Measurements from ENCODE around the gene LGR6.
A peak's percentile ranks its signal among the peaks of the same experiment; 100 is the strongest.

The LGR6 gene

DNA sequence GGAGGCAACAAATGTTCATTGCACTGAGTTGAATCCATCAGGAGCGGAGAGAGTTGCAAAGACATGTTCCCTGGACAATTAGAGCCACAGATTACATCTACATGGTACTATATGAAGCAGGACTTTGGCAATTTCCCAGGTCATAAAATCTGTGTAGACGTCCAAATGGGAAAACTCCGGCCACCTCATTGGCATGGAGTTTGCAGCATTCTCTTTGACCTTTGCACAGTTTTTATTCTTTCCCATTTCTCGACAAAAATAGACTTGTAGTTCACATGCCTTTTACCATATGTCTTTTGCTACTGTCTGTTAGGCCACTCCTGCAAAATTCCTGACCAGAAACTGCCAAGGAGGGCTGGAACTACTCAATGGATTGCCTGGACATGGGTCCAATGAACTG lies 100.0 kb downstream of the LGR6 start:
- in situ Hi-C loops (cut with MboI; ENCODE audit: low pct_unique_long_range_greater_than_20kb, low sequenced_read_pairs), result no loop called here
- no peak for DNase-seq

DNA sequence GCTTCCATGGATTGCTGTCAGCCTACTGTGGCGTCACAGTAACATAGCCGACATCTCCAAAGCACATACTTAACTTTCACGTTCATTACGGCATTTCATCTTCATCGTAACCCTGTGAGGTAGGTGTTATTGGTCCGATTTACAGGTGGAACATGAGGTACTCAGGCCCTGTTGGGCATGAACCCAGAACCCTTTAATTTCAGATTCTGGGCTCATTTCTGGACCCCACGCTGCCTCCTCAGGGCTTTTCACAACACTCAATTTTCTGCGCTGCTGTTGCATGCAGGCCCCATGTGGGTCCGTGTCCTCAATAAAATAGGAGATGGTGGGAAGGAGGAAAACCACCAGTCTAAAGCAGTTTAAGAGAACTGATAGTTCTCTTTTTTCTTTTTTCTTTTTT lies 108.6 kb downstream of the LGR6 start:
- DNase-seq, result no peak
- in situ Hi-C loops (cut with MboI; ENCODE audit: low pct_unique_long_range_greater_than_20kb, low sequenced_read_pairs), result no loop called here

DNA sequence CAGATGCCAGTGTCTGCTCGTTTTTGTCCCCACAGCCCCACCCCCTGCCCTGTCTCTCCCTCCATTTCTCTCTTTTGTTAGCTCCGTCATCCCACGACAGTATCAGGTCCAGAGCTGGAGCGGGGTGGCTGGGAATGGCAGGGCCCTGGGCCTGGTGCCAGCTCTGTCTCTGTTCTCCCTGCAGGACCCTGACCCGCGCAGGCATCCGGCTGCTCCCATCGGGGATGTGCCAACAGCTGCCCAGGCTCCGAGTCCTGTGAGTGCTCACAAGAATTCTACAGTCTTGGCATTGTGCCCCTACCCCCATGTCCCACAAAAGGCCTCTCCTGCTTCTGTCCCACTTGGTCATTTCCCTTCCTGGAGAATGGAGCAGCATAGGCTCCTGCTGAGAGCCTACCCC lies 110.8 kb downstream of the LGR6 start:
- in situ Hi-C loops (cut with MboI; ENCODE audit: low pct_unique_long_range_greater_than_20kb, low sequenced_read_pairs), result no loop called here
- no peak for DNase-seq

- in situ Hi-C loops (cut with MboI; ENCODE audit: low pct_unique_long_range_greater_than_20kb, low sequenced_read_pairs), result no loop called here
- DNase-seq, result no peak
Measured at GRCh38 chr1:202305168-202305567, 111.6 kb downstream of the LGR6 start.

DNA sequence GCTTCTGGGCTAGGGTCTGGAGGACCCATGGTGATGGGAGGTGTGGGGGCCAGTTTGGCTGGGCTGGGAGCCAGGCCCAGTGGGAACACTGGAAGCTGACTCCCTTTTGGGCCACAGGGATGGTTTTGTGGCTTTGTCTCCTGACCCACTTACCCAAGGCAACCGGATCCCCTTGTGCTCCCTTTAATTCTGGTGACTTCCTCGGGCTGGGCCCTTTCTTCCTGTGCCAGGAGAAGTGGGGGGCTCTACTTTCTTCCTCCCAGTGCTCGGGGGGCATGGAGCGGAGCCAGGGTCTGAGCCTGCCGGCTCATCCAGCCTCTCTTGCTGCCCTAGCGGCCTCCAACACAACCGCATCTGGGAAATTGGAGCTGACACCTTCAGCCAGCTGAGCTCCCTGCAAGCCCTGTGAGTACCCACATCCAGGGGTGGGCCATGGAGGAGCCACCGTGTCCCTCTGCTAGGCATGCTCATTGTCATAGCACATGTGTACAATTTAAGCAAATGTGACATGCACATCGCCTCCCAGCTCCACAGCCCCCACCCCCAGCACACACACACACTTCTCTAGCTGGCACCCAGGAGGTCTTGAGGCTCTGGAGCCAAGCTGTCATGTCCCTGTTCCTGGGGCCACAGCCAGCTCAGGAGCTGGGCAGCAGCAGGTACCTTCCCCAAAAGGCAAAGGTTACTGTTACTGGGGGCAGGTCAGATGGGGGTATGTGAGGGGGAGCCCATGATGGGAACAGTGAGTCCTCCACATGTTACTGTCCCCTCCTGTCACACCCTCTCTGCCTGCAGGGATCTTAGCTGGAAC lies 113.1 kb downstream of the LGR6 start:
- in situ Hi-C loops (cut with MboI; ENCODE audit: low pct_unique_long_range_greater_than_20kb, low sequenced_read_pairs), result no loop called here
- DNase-seq, result no peak

- DNase-seq, result no peak
- in situ Hi-C loops (cut with MboI; ENCODE audit: low pct_unique_long_range_greater_than_20kb, low sequenced_read_pairs), result no loop called here
Measured at GRCh38 chr1:202310071-202310725, 116.6 kb downstream of the LGR6 start.

- in situ Hi-C loops (cut with MboI; ENCODE audit: low pct_unique_long_range_greater_than_20kb, low sequenced_read_pairs), result no loop called here
Measured at GRCh38 chr1:202310746-202311145, 117.1 kb downstream of the LGR6 start.

DNA sequence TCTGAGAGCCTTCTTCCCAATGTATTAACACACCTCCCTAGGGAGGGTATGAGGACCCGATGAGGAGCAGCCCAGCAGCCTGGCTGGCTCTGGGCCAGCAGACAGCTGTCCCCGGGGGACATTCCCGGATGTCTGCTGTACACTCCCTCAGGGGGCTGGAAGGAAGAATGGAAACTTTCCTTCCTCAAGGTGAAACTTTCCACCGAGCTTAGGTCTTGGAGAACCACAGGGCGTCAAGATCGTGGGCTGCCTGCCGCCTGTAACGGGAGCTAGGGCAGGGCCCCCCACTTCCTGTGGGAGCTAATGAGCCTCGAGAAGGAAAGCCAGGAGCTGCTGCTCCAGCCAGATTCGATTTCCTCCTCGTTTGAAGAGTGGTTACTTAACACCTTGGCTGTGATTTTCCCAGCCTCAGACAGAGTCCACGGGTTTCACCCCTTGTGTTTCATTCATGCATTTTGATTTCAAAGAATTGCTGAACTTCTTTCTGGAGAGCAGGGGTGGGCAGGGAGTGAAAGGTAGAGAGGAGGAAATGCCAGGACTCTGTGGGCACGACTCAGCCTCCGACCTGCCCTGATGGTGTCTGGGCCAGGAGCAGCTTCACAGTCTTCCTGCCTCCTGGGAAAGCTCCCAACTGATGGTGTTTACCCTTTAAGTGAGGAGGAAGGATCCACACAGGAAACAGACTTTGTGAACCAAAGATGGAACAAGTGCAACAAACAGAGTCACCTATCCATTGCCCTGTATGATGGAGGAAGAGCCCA lies 118.5 kb downstream of the LGR6 start:
- in situ Hi-C loops (cut with MboI; ENCODE audit: low pct_unique_long_range_greater_than_20kb, low sequenced_read_pairs), result no loop called here
- no peak for DNase-seq

More at GRCh38 chr1:202310746-202311145, 117.1 kb downstream of the LGR6 start:
- no peak for DNase-seq

GRCh38 chr1:202315576-202316168 lies 122.1 kb downstream of the LGR6 start:
- in situ Hi-C loops (cut with MboI; ENCODE audit: low pct_unique_long_range_greater_than_20kb, low sequenced_read_pairs), result no loop called here

GRCh38 chr1:202316186-202316585 lies 122.6 kb downstream of the LGR6 start:
- no peak for DNase-seq
- in situ Hi-C loops (cut with MboI; ENCODE audit: low pct_unique_long_range_greater_than_20kb, low sequenced_read_pairs), result no loop called here

More at GRCh38 chr1:202315576-202316168, 122.1 kb downstream of the LGR6 start:
- peak; percentile 78 for DNase-seq

DNA sequence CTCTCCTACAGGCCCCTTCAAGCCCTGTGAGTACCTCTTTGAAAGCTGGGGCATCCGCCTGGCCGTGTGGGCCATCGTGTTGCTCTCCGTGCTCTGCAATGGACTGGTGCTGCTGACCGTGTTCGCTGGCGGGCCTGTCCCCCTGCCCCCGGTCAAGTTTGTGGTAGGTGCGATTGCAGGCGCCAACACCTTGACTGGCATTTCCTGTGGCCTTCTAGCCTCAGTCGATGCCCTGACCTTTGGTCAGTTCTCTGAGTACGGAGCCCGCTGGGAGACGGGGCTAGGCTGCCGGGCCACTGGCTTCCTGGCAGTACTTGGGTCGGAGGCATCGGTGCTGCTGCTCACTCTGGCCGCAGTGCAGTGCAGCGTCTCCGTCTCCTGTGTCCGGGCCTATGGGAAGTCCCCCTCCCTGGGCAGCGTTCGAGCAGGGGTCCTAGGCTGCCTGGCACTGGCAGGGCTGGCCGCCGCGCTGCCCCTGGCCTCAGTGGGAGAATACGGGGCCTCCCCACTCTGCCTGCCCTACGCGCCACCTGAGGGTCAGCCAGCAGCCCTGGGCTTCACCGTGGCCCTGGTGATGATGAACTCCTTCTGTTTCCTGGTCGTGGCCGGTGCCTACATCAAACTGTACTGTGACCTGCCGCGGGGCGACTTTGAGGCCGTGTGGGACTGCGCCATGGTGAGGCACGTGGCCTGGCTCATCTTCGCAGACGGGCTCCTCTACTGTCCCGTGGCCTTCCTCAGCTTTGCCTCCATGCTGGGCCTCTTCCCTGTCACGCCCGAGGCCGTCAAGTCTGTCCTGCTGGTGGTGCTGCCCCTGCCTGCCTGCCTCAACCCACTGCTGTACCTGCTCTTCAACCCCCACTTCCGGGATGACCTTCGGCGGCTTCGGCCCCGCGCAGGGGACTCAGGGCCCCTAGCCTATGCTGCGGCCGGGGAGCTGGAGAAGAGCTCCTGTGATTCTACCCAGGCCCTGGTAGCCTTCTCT lies 124.6 kb downstream of the LGR6 start:
- DNase-seq, result no peak
- in situ Hi-C loops (cut with MboI; ENCODE audit: low pct_unique_long_range_greater_than_20kb, low sequenced_read_pairs), result no loop called here

DNA sequence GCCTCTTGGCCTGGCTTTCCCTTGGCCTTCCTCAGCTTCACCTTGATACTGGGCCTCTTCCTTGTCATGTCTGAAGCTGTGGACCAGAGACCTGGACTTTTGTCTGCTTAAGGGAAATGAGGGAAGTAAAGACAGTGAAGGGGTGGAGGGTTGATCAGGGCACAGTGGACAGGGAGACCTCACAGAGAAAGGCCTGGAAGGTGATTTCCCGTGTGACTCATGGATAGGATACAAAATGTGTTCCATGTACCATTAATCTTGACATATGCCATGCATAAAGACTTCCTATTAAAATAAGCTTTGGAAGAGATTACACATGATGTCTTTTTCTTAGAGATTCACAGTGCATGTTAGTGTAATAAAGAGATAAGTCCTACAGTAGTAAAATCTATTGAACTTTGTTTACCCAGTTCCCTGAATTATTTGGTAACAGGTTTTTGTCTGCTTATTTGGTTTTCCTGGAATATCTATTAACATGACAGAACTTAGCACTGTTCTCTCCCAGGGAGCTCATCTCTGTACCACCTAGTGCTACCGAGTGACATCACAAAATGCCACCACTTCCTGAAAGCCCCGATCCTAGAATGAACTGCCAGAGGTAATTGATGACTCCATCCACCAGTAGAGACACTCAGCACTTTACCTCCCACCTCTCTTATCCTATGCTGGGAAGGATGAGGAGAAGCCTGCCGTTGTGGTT lies 125.9 kb downstream of the LGR6 start:
- in situ Hi-C loops (cut with MboI; ENCODE audit: low pct_unique_long_range_greater_than_20kb, low sequenced_read_pairs), result no loop called here
- DNase-seq, result no peak

DNA sequence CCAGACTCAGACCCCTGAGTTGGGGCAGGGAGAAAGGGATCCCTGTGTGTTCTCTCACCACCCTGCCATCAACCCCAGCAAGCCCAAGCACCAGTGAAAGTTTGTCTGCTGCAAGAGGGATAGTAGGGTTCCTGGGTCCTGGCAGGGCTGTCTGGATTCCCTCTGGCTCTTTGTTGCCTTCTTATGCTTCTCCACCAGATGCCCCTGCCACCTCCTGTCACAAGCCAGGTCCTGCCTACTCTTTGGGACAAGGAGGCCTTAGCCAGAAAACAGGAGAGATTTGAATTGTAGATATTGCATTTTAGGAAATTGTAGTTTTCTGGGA lies 126.4 kb downstream of the LGR6 start:
- in situ Hi-C loops (cut with MboI; ENCODE audit: low pct_unique_long_range_greater_than_20kb, low sequenced_read_pairs), result no loop called here

DNA sequence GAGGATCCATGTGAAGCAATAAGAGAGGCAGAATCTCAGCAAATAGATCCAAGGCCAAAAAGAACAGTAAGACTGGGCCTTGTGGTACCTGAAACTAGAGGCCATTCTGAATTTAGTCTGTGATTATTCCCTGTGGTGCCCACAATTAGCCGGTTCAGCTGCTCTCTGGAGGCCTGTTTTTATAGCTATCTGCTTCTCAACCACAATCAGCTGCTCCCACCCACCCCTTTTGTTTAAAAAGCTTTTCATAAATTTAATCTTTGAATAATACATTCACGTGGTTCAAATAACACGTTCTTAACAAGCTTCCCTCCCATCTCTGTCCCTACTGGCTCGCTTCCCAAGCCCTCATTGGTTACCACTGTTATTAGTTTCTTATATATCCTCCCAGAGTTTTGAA lies 130.1 kb downstream of the LGR6 start:
- in situ Hi-C loops (cut with MboI; ENCODE audit: low pct_unique_long_range_greater_than_20kb, low sequenced_read_pairs), result no loop called here
- DNase-seq, result no peak

More for the DNA sequence above, 126.4 kb downstream of the LGR6 start:
- DNase-seq, result no peak

GRCh38 chr1:202324646-202325045 lies 131.0 kb downstream of the LGR6 start:
- DNase-seq, result no peak
- in situ Hi-C loops (cut with MboI; ENCODE audit: low pct_unique_long_range_greater_than_20kb, low sequenced_read_pairs), result no loop called here

- in situ Hi-C loops (cut with MboI; ENCODE audit: low pct_unique_long_range_greater_than_20kb, low sequenced_read_pairs), result no loop called here
- no peak for DNase-seq
Measured at GRCh38 chr1:202329891-202330290, 136.3 kb downstream of the LGR6 start.

- in situ Hi-C loops (cut with MboI; ENCODE audit: low pct_unique_long_range_greater_than_20kb, low sequenced_read_pairs), result no loop called here
Measured at GRCh38 chr1:202333861-202334260, 140.3 kb downstream of the LGR6 start.

More at GRCh38 chr1:202333861-202334260, 140.3 kb downstream of the LGR6 start:
- no peak for DNase-seq

All from KBM-7 (cell line).